DLD1 (cell line): ENCODE results near the gene ZNF335.
"Not testable (repeated sequence)": the region's sequence is repeated elsewhere in the genome, so short reads cannot be mapped to it uniquely, and the experiment has no call there.

ENCODE experiments used
- in situ Hi-C: cut with HindIII; loops from 2 replicates; pipeline ENCODE4 v1.10.0; 2017; ENCODE audit warnings: low sequenced_read_pairs

Gene ZNF335

GRCh38 chr20:45971425-45971674 is 653 bp downstream of the ZNF335 start:
- in situ Hi-C loops: no loop called here

- in situ Hi-C loops: no loop called here
Measured at GRCh38 chr20:45970646-45971424, 1.2 kb downstream of the ZNF335 start.

- in situ Hi-C loops: no loop called here
Measured at GRCh38 chr20:45969712-45970634, 2.0 kb downstream of the ZNF335 start.

- in situ Hi-C loops: no loop called here
Measured at GRCh38 chr20:45968801-45969711, 2.9 kb downstream of the ZNF335 start.

- in situ Hi-C loops: no loop called here
Measured at GRCh38 chr20:45968081-45968671, 3.8 kb downstream of the ZNF335 start.

- in situ Hi-C loops: no loop called here
Measured at GRCh38 chr20:45967551-45968080, 4.4 kb downstream of the ZNF335 start.

GRCh38 chr20:45965169-45966002 is 6.6 kb downstream of the ZNF335 start:
- in situ Hi-C loops: no loop called here

- in situ Hi-C loops: no loop called here
Measured at GRCh38 chr20:45964006-45964400, 8.0 kb downstream of the ZNF335 start.

GRCh38 chr20:45963059-45964005 is 8.7 kb downstream of the ZNF335 start:
- in situ Hi-C loops: no loop called here

- in situ Hi-C loops: no loop called here
Measured at GRCh38 chr20:45962031-45962755, 9.8 kb downstream of the ZNF335 start.

- in situ Hi-C loops: no loop called here
Measured at GRCh38 chr20:45959956-45960630, 11.9 kb downstream of the ZNF335 start.

- in situ Hi-C loops: no loop called here
Measured at GRCh38 chr20:45959126-45959525, 12.9 kb downstream of the ZNF335 start.

- in situ Hi-C loops: no loop called here
Measured at GRCh38 chr20:45958593-45958992, 13.4 kb downstream of the ZNF335 start.

- in situ Hi-C loops: no loop called here
Measured at GRCh38 chr20:45957021-45957941, 14.7 kb downstream of the ZNF335 start.

- in situ Hi-C loops: not testable (repeated sequence)
Measured at GRCh38 chr20:45956326-45956725, 15.7 kb downstream of the ZNF335 start.

- in situ Hi-C loops: no loop called here
Measured at GRCh38 chr20:45953672-45954071, 18.3 kb downstream of the ZNF335 start.
